Liver (tissue), 9 donors: Measurements from ENCODE around the gene PIK3CG. TPM values are rescaled to one million over a fixed set of nuclear protein-coding genes. Genes with fewer than 3 reads are reported as not detected.

Experiments
- DNase-seq: peaks from one replicate; pipeline ENCODE4 v3.0.0-alpha.2; 2017; ENCODE audit warnings: low spot score
- H3K27ac ChIP-seq, 2 donors: one replicate each; pipeline ENCODE4 v1.7.0; 2013; ENCODE audit warnings: inconsistent platforms in 2 of 2, low read length in 2 of 2, control low read depth in 1 of 2, low read depth in 1 of 2, mild to moderate bottlenecking in 1 of 2
- H3K27me3 ChIP-seq, 4 donors: one replicate each; pipeline versions ENCODE4 v1.6.1 to v1.7.0; 2013; ENCODE audit warnings: low read length in 3 of 4, inconsistent platforms in 1 of 4, mild to moderate bottlenecking in 1 of 4, moderate library complexity in 1 of 4; ENCODE audit not compliant: control insufficient read depth in 4 of 4, insufficient read depth in 4 of 4
- H3K36me3 ChIP-seq, 4 donors: one replicate each; pipeline versions ENCODE4 v1.6.1 to v1.7.0; 2013; ENCODE audit warnings: low read length in 3 of 4, mild to moderate bottlenecking in 3 of 4, low read depth in 1 of 4, moderate library complexity in 1 of 4; ENCODE audit not compliant: control insufficient read depth in 4 of 4, insufficient read depth in 3 of 4
- H3K4me1 ChIP-seq, 4 donors: one replicate each; pipeline versions ENCODE4 v1.6.1 to v1.7.0; 2013; ENCODE audit warnings: low read length in 3 of 4, mild to moderate bottlenecking in 3 of 4, moderate library complexity in 1 of 4; ENCODE audit not compliant: control insufficient read depth in 4 of 4, insufficient read depth in 4 of 4
- H3K4me3 ChIP-seq, 3 donors: one replicate each; pipeline versions ENCODE4 v1.6.1 to v1.7.0; 2013; ENCODE audit warnings: low read length in 3 of 3, control low read depth in 1 of 3, low read depth in 1 of 3, mild to moderate bottlenecking in 1 of 3
- H3K9ac ChIP-seq, 2 donors: one replicate each; pipeline ENCODE4 v1.7.0; 2013; ENCODE audit warnings: low read length in 2 of 2, mild to moderate bottlenecking in 2 of 2, moderate library complexity in 2 of 2, control low read depth in 1 of 2, low read depth in 1 of 2
- H3K9me3 ChIP-seq, 4 donors: one replicate each; pipeline versions ENCODE4 v1.6.1 to v1.7.0; 2013; ENCODE audit warnings: low read length in 3 of 4; ENCODE audit not compliant: control insufficient read depth in 4 of 4
- EGR1 ChIP-seq, 2 donors: IDR thresholded peaks; 2 replicates each; pipeline ENCODE4 v1.6.1; 2016 to 2018; ENCODE audit warnings: antibody characterized with exemption in 2 of 2, low read depth in 2 of 2
- FOXA1 ChIP-seq: IDR thresholded peaks from 2 replicates; pipeline ENCODE4 v1.6.1; 2016; ENCODE audit warnings: antibody characterized with exemption
- FOXA2 ChIP-seq: IDR thresholded peaks from 2 replicates; pipeline ENCODE4 v1.6.1; 2016; ENCODE audit warnings: antibody characterized with exemption
- GABPA ChIP-seq, 2 donors: IDR thresholded peaks in 1 of 2; conservative IDR thresholded peaks in 1 of 2; 2 replicates each; pipeline ENCODE4 v1.6.1; 2016; ENCODE audit warnings: antibody characterized with exemption in 2 of 2, mild to moderate bottlenecking in 1 of 2, moderate library complexity in 1 of 2
- HNF4A ChIP-seq, 2 donors: conservative IDR thresholded peaks; 2 replicates each; pipeline ENCODE4 v1.6.1; 2016; ENCODE audit warnings: antibody characterized with exemption in 2 of 2, mild to moderate bottlenecking in 2 of 2
- HNF4G ChIP-seq: IDR thresholded peaks from 2 replicates; pipeline ENCODE4 v1.6.1; 2016; ENCODE audit warnings: antibody characterized with exemption
- JUND ChIP-seq, 2 donors: IDR thresholded peaks; 2 replicates each; pipeline ENCODE4 v1.6.1; 2016; ENCODE audit warnings: antibody characterized with exemption in 2 of 2
- NR2F2 ChIP-seq: IDR thresholded peaks from 2 replicates; pipeline ENCODE4 v1.6.1; 2016; ENCODE audit warnings: antibody characterized with exemption
- RAD21 ChIP-seq, 2 donors: IDR thresholded peaks; 2 replicates each; pipeline ENCODE4 v1.6.1; 2016; ENCODE audit warnings: antibody characterized with exemption in 2 of 2, mild to moderate bottlenecking in 2 of 2
- RXRA ChIP-seq, 2 donors: IDR thresholded peaks; 2 replicates each; pipeline ENCODE4 v1.6.1; 2017 to 2018; ENCODE audit warnings: antibody characterized with exemption in 2 of 2, mild to moderate bottlenecking in 1 of 2
- SP1 ChIP-seq: IDR thresholded peaks from 2 replicates; pipeline ENCODE4 v1.6.1; 2018; ENCODE audit warnings: antibody characterized with exemption, mild to moderate bottlenecking
- TAF1 ChIP-seq: conservative IDR thresholded peaks from 2 replicates; pipeline ENCODE4 v1.6.1; 2016; ENCODE audit warnings: antibody characterized with exemption, mild to moderate bottlenecking
- YY1 ChIP-seq: IDR thresholded peaks from 2 replicates; pipeline ENCODE4 v1.6.1; 2016; ENCODE audit warnings: antibody characterized with exemption, mild to moderate bottlenecking
- whole genome bisulfite sequencing: extraction: QIAGEN DNeasy Blood & Tissue Kit; methylation state at CpG from one replicate; pipeline ENCODE4 v1.1.7; 2013; 5-methylcytosine and 5-hydroxymethylcytosine counted together
- polyA plus RNA-seq, 2 donors: library from polyadenylated mRNA; stranded (reverse) in 1 of 2; unstranded in 1 of 2; fragments of 200-250 nt in 1 of 2; fragments of >200 nt in 1 of 2; fragmentation: Nextera tagmentation in 1 of 2; extraction: Ambion mirVana in 1 of 2; gene quantifications; one replicate each; pipeline versions ENCODE4 v1.2.1 to v1.2.3, GENCODE V29; 2013 to 2015
- total RNA-seq, 2 donors: library from RNA; depleted of rRNA; stranded (reverse); fragments of >200 nt; gene quantifications; one replicate each; pipeline ENCODE4 v1.2.3, GENCODE V29; 2014
- TF ChIP-seq, protein P1 (sequence below): IDR thresholded peaks from 2 replicates; pipeline ENCODE4 v1.6.1; 2016; ENCODE audit warnings: antibody characterized with exemption
- TF ChIP-seq, protein P2 (sequence below): fragments of 150-350 bp; IDR thresholded peaks from 2 replicates; pipeline ENCODE4 v1.5.1; 2017; ENCODE audit warnings: improper control_type of control experiment, low read depth, low read length; ENCODE audit not compliant: missing input control
- TF ChIP-seq, protein P3 (sequence below): IDR thresholded peaks from 2 replicates; pipeline ENCODE4 v1.6.1; 2016; ENCODE audit warnings: antibody characterized with exemption
- TF ChIP-seq, protein P4 (sequence below): IDR thresholded peaks from 2 replicates; pipeline ENCODE4 v1.6.1; 2016; ENCODE audit warnings: antibody characterized with exemption, mild to moderate bottlenecking
- donor health status: healthy.
- donor health status: healthy.
- donor health status: healthy.
- donor health status: healthy.
- donor health status: healthy.

Gene PIK3CG
- total and polyA plus RNA-seq, 4 donors: 0.36 to 4.1 (median 1.3) TPM

DNA sequence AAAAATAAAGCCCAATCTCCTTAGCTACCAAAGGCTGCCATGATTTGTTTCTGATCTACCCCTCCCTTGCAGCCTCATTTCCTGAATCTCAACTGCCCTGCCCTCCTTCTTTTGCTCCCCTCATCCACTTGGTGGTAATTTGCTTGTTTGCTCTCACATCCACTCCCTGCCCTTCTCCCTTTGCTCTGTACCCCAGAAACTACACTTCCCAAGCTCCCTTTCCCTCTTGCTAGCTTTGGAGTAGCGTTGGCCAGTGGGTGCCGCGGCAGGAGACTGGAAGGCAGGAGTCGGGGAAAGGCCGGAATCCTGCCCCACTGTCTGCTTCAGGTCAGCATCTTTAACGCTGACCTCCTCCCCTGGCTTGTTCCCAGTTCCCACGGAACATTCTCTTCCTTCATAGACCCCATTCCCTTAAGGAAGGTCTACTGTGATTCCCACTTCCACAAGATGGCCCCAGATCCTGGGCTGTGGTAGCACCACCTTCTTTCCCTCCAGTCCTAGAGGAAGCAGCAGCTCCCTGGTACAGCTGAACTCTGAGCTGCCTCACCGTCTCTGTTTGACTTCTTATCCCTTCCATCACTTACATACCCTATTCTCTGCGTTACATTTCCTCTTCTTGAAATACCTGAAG is 79.1 kb downstream of the PIK3CG start:
- Histone ChIP-seq H3K4me3 (no peak overlapping the region), H3K27me3 (peaks cover 0 to 3% (median 0%) of the 10 kb centered on the region in 4 donors), H3K36me3 (no peaks in the 10 kb centered on the region), H3K4me1 (no peaks in the 10 kb centered on the region), H3K27ac (no peak overlapping the region), H3K9ac (no peak overlapping the region), H3K9me3 (no peaks in the 10 kb centered on the region)
- WGBS: 75% methylated on average over 9 of the region's 9 CpGs
- no peak for DNase-seq
- TF ChIP-seq, protein P1, sequence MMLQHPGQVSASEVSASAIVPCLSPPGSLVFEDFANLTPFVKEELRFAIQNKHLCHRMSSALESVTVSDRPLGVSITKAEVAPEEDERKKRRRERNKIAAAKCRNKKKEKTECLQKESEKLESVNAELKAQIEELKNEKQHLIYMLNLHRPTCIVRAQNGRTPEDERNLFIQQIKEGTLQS: no peak
- TF ChIP-seq FOXA1: no peak
- TF ChIP-seq RXRA (IDR thresholded peaks at IDR 0.05): no peak
- TF ChIP-seq, protein P2, sequence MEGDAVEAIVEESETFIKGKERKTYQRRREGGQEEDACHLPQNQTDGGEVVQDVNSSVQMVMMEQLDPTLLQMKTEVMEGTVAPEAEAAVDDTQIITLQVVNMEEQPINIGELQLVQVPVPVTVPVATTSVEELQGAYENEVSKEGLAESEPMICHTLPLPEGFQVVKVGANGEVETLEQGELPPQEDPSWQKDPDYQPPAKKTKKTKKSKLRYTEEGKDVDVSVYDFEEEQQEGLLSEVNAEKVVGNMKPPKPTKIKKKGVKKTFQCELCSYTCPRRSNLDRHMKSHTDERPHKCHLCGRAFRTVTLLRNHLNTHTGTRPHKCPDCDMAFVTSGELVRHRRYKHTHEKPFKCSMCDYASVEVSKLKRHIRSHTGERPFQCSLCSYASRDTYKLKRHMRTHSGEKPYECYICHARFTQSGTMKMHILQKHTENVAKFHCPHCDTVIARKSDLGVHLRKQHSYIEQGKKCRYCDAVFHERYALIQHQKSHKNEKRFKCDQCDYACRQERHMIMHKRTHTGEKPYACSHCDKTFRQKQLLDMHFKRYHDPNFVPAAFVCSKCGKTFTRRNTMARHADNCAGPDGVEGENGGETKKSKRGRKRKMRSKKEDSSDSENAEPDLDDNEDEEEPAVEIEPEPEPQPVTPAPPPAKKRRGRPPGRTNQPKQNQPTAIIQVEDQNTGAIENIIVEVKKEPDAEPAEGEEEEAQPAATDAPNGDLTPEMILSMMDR: no peak
- TF ChIP-seq, protein P3, sequence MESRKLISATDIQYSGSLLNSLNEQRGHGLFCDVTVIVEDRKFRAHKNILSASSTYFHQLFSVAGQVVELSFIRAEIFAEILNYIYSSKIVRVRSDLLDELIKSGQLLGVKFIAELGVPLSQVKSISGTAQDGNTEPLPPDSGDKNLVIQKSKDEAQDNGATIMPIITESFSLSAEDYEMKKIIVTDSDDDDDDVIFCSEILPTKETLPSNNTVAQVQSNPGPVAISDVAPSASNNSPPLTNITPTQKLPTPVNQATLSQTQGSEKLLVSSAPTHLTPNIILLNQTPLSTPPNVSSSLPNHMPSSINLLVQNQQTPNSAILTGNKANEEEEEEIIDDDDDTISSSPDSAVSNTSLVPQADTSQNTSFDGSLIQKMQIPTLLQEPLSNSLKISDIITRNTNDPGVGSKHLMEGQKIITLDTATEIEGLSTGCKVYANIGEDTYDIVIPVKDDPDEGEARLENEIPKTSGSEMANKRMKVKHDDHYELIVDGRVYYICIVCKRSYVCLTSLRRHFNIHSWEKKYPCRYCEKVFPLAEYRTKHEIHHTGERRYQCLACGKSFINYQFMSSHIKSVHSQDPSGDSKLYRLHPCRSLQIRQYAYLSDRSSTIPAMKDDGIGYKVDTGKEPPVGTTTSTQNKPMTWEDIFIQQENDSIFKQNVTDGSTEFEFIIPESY: no peak
- TF ChIP-seq, protein P4, sequence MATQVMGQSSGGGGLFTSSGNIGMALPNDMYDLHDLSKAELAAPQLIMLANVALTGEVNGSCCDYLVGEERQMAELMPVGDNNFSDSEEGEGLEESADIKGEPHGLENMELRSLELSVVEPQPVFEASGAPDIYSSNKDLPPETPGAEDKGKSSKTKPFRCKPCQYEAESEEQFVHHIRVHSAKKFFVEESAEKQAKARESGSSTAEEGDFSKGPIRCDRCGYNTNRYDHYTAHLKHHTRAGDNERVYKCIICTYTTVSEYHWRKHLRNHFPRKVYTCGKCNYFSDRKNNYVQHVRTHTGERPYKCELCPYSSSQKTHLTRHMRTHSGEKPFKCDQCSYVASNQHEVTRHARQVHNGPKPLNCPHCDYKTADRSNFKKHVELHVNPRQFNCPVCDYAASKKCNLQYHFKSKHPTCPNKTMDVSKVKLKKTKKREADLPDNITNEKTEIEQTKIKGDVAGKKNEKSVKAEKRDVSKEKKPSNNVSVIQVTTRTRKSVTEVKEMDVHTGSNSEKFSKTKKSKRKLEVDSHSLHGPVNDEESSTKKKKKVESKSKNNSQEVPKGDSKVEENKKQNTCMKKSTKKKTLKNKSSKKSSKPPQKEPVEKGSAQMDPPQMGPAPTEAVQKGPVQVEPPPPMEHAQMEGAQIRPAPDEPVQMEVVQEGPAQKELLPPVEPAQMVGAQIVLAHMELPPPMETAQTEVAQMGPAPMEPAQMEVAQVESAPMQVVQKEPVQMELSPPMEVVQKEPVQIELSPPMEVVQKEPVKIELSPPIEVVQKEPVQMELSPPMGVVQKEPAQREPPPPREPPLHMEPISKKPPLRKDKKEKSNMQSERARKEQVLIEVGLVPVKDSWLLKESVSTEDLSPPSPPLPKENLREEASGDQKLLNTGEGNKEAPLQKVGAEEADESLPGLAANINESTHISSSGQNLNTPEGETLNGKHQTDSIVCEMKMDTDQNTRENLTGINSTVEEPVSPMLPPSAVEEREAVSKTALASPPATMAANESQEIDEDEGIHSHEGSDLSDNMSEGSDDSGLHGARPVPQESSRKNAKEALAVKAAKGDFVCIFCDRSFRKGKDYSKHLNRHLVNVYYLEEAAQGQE: no peak
- no peak for TF ChIP-seq EGR1 (IDR thresholded peaks at IDR 0.05; ENCODE audit: low read depth in 2 of 2)
- TF ChIP-seq YY1: no peak
- no peak for TF ChIP-seq FOXA2
- no peak for TF ChIP-seq JUND (IDR thresholded peaks at IDR 0.05)
- no peak for TF ChIP-seq HNF4G
- TF ChIP-seq SP1: no peak
- no peak for TF ChIP-seq RAD21 (IDR thresholded peaks at IDR 0.05)
- TF ChIP-seq NR2F2: no peak
- TF ChIP-seq GABPA (IDR thresholded peaks at IDR 0.05 in 1 of 2, conservative IDR thresholded peaks at IDR 0.05 in 1 of 2): no peak
- no peak for TF ChIP-seq HNF4A (conservative IDR thresholded peaks at IDR 0.05)
- TF ChIP-seq TAF1: no peak
